Smooth muscle cell (in vitro differentiated cells): ENCODE results near the gene GORASP1. TPM values are rescaled to one million over a fixed set of nuclear protein-coding genes. Genes with fewer than 3 reads are reported as not detected.
A peak's percentile ranks its signal among the peaks of the same experiment; 100 is the strongest.

Source experiments
- DNase-seq: peaks from one replicate; lab custom pipeline; 2025; ENCODE audit not compliant: unreplicated experiment; lab: John Stamatoyannopoulos, UW
- H2AFZ ChIP-seq: fragments of 200-600 bp; sonication (generic); 2 replicates; pipeline ENCODE4 v1.6.0; 2016; ENCODE audit warnings: antibody characterized with exemption, low read depth, mild to moderate bottlenecking
- H3F3A ChIP-seq: fragments of 200-600 bp; sonication (generic); 2 replicates; pipeline ENCODE4 v1.6.0; 2017; ENCODE audit warnings: antibody characterized with exemption, low read depth
- H3K27ac ChIP-seq: fragments of 200-600 bp; sonication (generic); 2 replicates; pipeline ENCODE4 v1.5.1; 2016; ENCODE audit warnings: low read depth, mild to moderate bottlenecking
- H3K27me3 ChIP-seq: fragments of 200-600 bp; sonication (generic); 2 replicates; pipeline ENCODE4 v1.6.1; 2016; ENCODE audit warnings: low read depth, mild to moderate bottlenecking
- H3K36me3 ChIP-seq: fragments of 200-600 bp; sonication (generic); 2 replicates; pipeline ENCODE4 v1.5.1; 2016; ENCODE audit warnings: low read depth
- H3K4me1 ChIP-seq: fragments of 200-600 bp; sonication (generic); 2 replicates; pipeline ENCODE4 v1.5.1; 2016; ENCODE audit warnings: low read depth
- H3K4me2 ChIP-seq: fragments of 200-600 bp; sonication (generic); 2 replicates; pipeline ENCODE4 v1.6.0; 2016; ENCODE audit warnings: mild to moderate bottlenecking
- H3K4me3 ChIP-seq: fragments of 200-600 bp; sonication (generic); 2 replicates; pipeline ENCODE4 v1.5.1; 2016; ENCODE audit warnings: mild to moderate bottlenecking
- H3K79me2 ChIP-seq: fragments of 200-600 bp; sonication (generic); 2 replicates; pipeline ENCODE4 v1.6.0; 2016; ENCODE audit warnings: low read depth, mild to moderate bottlenecking
- H3K9ac ChIP-seq: fragments of 200-600 bp; sonication (generic); 2 replicates; pipeline ENCODE4 v1.6.0; 2016; ENCODE audit warnings: low read depth
- H3K9me3 ChIP-seq: fragments of 200-600 bp; sonication (generic); replicated peaks from 2 replicates; pipeline ENCODE4 v1.5.1; 2016; ENCODE audit warnings: low read depth
- H4K20me1 ChIP-seq: fragments of 200-600 bp; sonication (generic); 2 replicates; pipeline ENCODE4 v1.6.0; 2016; ENCODE audit warnings: low read depth
- WGBS: methylation state at CpG from one replicate; pipeline ENCODE4 v1.1.7; 2016; ENCODE audit warnings: low lambda C conversion rate; 5-methylcytosine and 5-hydroxymethylcytosine counted together
- polyA plus RNA-seq: library from polyadenylated mRNA; unstranded; fragments of >200 nt; fragmentation: Nextera tagmentation; extraction: Ambion mirVana; gene quantifications from 2 replicates; pipeline ENCODE4 v1.2.1, GENCODE V29; 2016
- total RNA-seq: library from RNA; depleted of rRNA; stranded (reverse); fragments of >200 nt; gene quantifications from 2 replicates; pipeline ENCODE4 v1.2.3, GENCODE V29; 2014
- TF ChIP-seq, protein P1 (sequence below): fragments of 200-600 bp; sonication (generic); IDR thresholded peaks from 2 replicates; pipeline ENCODE4 v1.5.1; 2017; ENCODE audit warnings: borderline replicate concordance, mild to moderate bottlenecking, antibody characterized with exemption; ENCODE audit not compliant: insufficient read depth, poor library complexity, severe bottlenecking

GORASP1 gene
- total and polyA plus RNA-seq, 2 experiments from 2014 or later, result 29.5 to 41.6 TPM

- 95% methylated on average over 2 of the region's 2 CpGs for WGBS
- Histone ChIP-seq H3K9ac (no peak overlapping the region), H3K4me1 (peaks cover 6% of the 10 kb centered on the region), H3K27me3 (no peaks in the 10 kb centered on the region), H3K27ac (peak overlapping the region; percentile 74), H3K4me3 (no peak overlapping the region), H3K4me2 (peak overlapping the region; percentile 38), H3F3A (peaks cover 34% of the 10 kb centered on the region), H4K20me1 (peaks cover 83% of the 10 kb centered on the region), H2AFZ (no peak overlapping the region), H3K79me2 (peaks cover 37% of the 10 kb centered on the region), H3K9me3 (no peaks in the 10 kb centered on the region), H3K36me3 (peaks cover 14% of the 10 kb centered on the region)
- DNase-seq, result no peak
- TF ChIP-seq, protein P1, sequence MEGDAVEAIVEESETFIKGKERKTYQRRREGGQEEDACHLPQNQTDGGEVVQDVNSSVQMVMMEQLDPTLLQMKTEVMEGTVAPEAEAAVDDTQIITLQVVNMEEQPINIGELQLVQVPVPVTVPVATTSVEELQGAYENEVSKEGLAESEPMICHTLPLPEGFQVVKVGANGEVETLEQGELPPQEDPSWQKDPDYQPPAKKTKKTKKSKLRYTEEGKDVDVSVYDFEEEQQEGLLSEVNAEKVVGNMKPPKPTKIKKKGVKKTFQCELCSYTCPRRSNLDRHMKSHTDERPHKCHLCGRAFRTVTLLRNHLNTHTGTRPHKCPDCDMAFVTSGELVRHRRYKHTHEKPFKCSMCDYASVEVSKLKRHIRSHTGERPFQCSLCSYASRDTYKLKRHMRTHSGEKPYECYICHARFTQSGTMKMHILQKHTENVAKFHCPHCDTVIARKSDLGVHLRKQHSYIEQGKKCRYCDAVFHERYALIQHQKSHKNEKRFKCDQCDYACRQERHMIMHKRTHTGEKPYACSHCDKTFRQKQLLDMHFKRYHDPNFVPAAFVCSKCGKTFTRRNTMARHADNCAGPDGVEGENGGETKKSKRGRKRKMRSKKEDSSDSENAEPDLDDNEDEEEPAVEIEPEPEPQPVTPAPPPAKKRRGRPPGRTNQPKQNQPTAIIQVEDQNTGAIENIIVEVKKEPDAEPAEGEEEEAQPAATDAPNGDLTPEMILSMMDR, result no peak
Observed at GRCh38 chr3:39139442-39139841, 32.0 kb upstream of the GORASP1 start.

- Histone ChIP-seq H3K79me2 (peaks cover 32% of the 10 kb centered on the region), H3K4me3 (no peak overlapping the region), H3K27me3 (no peaks in the 10 kb centered on the region), H3K4me1 (peaks cover 6% of the 10 kb centered on the region), H3K9ac (no peak overlapping the region), H2AFZ (no peak overlapping the region), H3K36me3 (peaks cover 14% of the 10 kb centered on the region), H3K27ac (peak overlapping the region; percentile 74), H3K4me2 (no peak overlapping the region), H3F3A (peaks cover 34% of the 10 kb centered on the region), H4K20me1 (peaks cover 78% of the 10 kb centered on the region), H3K9me3 (no peaks in the 10 kb centered on the region)
- 69% methylated on average over 7 of the region's 7 CpGs for WGBS
- TF ChIP-seq, protein P1, result no peak
- no peak for DNase-seq
Observed at GRCh38 chr3:39138804-39139415, 31.5 kb upstream of the GORASP1 start.

DNA sequence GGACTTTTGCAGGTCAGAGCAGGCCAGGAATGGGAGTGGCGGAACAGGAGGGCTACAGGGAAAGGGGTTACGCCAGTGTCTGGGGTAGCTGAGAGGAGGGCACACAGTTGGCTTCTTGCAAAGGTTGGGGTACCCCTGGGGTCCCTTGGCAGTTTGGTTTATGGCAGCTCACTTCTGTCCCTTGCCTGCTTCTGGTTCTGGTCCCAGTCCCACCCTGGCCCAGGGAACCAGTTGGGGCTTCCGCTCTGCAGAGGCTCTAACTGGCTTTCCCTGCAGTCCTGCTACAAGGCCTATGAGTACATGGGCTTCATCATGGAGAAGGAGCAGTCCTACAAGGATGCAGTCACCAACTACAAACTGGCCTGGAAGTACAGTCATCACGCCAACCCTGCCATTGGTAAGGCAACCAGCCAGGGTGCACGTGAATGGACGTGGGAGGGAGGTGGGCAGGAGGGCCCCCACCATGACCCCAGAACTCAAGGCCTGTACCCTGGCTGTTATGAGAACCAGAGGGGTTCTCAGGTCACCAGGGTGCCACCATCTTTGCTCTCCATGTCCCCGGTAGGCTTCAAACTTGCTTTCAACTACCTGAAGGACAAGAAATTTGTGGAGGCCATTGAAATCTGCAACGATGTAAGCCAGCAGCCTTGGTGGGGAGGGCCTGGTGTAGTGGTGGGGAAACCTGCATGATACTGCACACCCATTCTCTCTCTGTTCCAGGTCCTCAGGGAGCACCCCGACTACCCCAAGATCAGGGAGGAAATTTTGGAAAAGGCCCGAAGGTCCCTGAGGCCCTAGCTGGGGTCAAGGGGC lies 30.8 kb upstream of the GORASP1 start:
- Histone ChIP-seq H3K36me3 (peaks cover 10% of the 10 kb centered on the region), H3K9ac (no peak overlapping the region), H2AFZ (no peak overlapping the region), H3K27ac (peak overlapping the region; percentile 74), H3K4me3 (no peak overlapping the region), H3K27me3 (no peaks in the 10 kb centered on the region), H3K9me3 (no peaks in the 10 kb centered on the region), H3K4me1 (peaks cover 6% of the 10 kb centered on the region), H3F3A (peaks cover 34% of the 10 kb centered on the region), H3K79me2 (peaks cover 25% of the 10 kb centered on the region), H3K4me2 (no peak overlapping the region), H4K20me1 (peaks cover 71% of the 10 kb centered on the region)
- WGBS, result 94% methylated on average over 10 of the region's 10 CpGs
- DNase-seq, result no peak
- TF ChIP-seq, protein P1, result no peak
